GM12892 (cell line): ENCODE measurements around the gene TTC28.

ENCODE experiments used
- DNase-seq: peaks from one replicate; pipeline ENCODE4 v3.0.0; 2011; ENCODE audit not compliant: insufficient read length
- FAIRE-seq: peaks from 2 replicates; lab custom pipeline; 2011; peaks lifted over from hg19 to GRCh38; lab: Jason Lieb, UNC
- POLR2A ChIP-seq: IDR thresholded peaks from 2 replicates; pipeline ENCODE4 v1.6.1; 2011; ENCODE audit warnings: low read depth, low read length, control low read depth
- POLR2AphosphoS5 ChIP-seq: IDR thresholded peaks from 2 replicates; pipeline ENCODE4 v1.6.1; 2011; ENCODE audit warnings: low read depth, low read length, control low read depth
- TAF1 ChIP-seq: IDR thresholded peaks from 2 replicates; pipeline ENCODE4 v1.6.1; 2011; ENCODE audit warnings: low read depth, mild to moderate bottlenecking, control low read depth, low read length, borderline replicate concordance

Gene TTC28

GRCh38 chr22:28051787-28052356 lies 627.8 kb downstream of the TTC28 start:
- FAIRE-seq (no peak), DNase-seq (no peak)

GRCh38 chr22:28051091-28051786 lies 628.4 kb downstream of the TTC28 start:
- no peak for FAIRE-seq
- TF ChIP-seq POLR2A: no peak
- TF ChIP-seq TAF1: no peak
- TF ChIP-seq POLR2AphosphoS5: no peak
- DNase-seq: no peak

More at GRCh38 chr22:28051787-28052356, 627.8 kb downstream of the TTC28 start:
- TF ChIP-seq TAF1 (no peak), POLR2AphosphoS5 (no peak), POLR2A (no peak)

- no peak for DNase-seq
- no peak for FAIRE-seq
- no peak for TF ChIP-seq POLR2A
- TF ChIP-seq POLR2AphosphoS5: no peak
- no peak for TF ChIP-seq TAF1
Observed at GRCh38 chr22:28048529-28048928, 631.1 kb downstream of the TTC28 start.

GRCh38 chr22:28047740-28048139 lies 631.9 kb downstream of the TTC28 start:
- no peak for FAIRE-seq
- no peak for TF ChIP-seq TAF1
- no peak for TF ChIP-seq POLR2AphosphoS5
- no peak for TF ChIP-seq POLR2A
- no peak for DNase-seq

- FAIRE-seq (no peak), DNase-seq (no peak)
- no peak for TF ChIP-seq POLR2A
- TF ChIP-seq POLR2AphosphoS5: no peak
- no peak for TF ChIP-seq TAF1
Observed at GRCh38 chr22:28046100-28046499, 633.5 kb downstream of the TTC28 start.

- FAIRE-seq (peak; percentile 42), DNase-seq (no peak)
- TF ChIP-seq POLR2A (no peak), TAF1 (no peak), POLR2AphosphoS5 (no peak)
Observed at GRCh38 chr22:28044546-28045173, 635.0 kb downstream of the TTC28 start.

- no peak for DNase-seq
Observed at GRCh38 chr22:28043266-28043665, 636.4 kb downstream of the TTC28 start.

GRCh38 chr22:28034760-28035401 lies 644.8 kb downstream of the TTC28 start:
- no peak for TF ChIP-seq TAF1
- no peak for TF ChIP-seq POLR2A
- no peak for TF ChIP-seq POLR2AphosphoS5
- no peak for DNase-seq
- no peak for FAIRE-seq

More at GRCh38 chr22:28043266-28043665, 636.4 kb downstream of the TTC28 start:
- FAIRE-seq: no peak
- no peak for TF ChIP-seq POLR2AphosphoS5
- TF ChIP-seq TAF1: no peak
- no peak for TF ChIP-seq POLR2A

GRCh38 chr22:28034145-28034759 lies 645.4 kb downstream of the TTC28 start:
- no peak for TF ChIP-seq POLR2AphosphoS5
- no peak for TF ChIP-seq POLR2A
- TF ChIP-seq TAF1: no peak
- FAIRE-seq: no peak
- no peak for DNase-seq

- FAIRE-seq: no peak
- no peak for DNase-seq
- TF ChIP-seq TAF1 (no peak), POLR2AphosphoS5 (no peak), POLR2A (no peak)
Observed at GRCh38 chr22:28032861-28033260, 646.8 kb downstream of the TTC28 start.

GRCh38 chr22:28031383-28031922 lies 648.2 kb downstream of the TTC28 start:
- FAIRE-seq (no peak), DNase-seq (no peak)

More at GRCh38 chr22:28031383-28031922, 648.2 kb downstream of the TTC28 start:
- TF ChIP-seq TAF1 (no peak), POLR2AphosphoS5 (no peak), POLR2A (no peak)
